Brain microvascular endothelial cell (primary cell): ENCODE measurements around the gene TIAL1.

Source experiments
- DNase-seq: peaks from one replicate; pipeline ENCODE4 v3.0.0-alpha.2; 2020
- H3K27ac ChIP-seq: fragments of 250-450 bp; sonication (Bioruptor Pico); 2 replicates; pipeline ENCODE4 v1.5.1; 2020; ENCODE audit warnings: mild to moderate bottlenecking, moderate library complexity
- H3K27me3 ChIP-seq: fragments of 250-450 bp; sonication (Bioruptor Pico); replicated peaks from 2 replicates; pipeline ENCODE4 v1.5.1; 2020; ENCODE audit warnings: mild to moderate bottlenecking
- H3K36me3 ChIP-seq: fragments of 250-450 bp; sonication (Bioruptor Pico); replicated peaks from 2 replicates; pipeline ENCODE4 v1.5.1; 2020; ENCODE audit warnings: mild to moderate bottlenecking
- H3K4me3 ChIP-seq: 2 replicates; pipeline ENCODE4 v1.5.1; 2011; ENCODE audit warnings: low read depth, mild to moderate bottlenecking, control low read depth, low read length, moderate library complexity
- in situ Hi-C: cut with HindIII; loops from 2 replicates; pipeline ENCODE4 v1.10.0; 2017; ENCODE audit warnings: low sequenced_read_pairs, low pct_ligation_motif_present
- TF ChIP-seq, protein P1 (sequence below): IDR thresholded peaks from 2 replicates; pipeline ENCODE4 v1.5.1; 2011; ENCODE audit warnings: low read depth, mild to moderate bottlenecking, moderate library complexity, low read length, control low read depth, inconsistent platforms; ENCODE audit errors: missing control alignments

TIAL1 gene

DNA sequence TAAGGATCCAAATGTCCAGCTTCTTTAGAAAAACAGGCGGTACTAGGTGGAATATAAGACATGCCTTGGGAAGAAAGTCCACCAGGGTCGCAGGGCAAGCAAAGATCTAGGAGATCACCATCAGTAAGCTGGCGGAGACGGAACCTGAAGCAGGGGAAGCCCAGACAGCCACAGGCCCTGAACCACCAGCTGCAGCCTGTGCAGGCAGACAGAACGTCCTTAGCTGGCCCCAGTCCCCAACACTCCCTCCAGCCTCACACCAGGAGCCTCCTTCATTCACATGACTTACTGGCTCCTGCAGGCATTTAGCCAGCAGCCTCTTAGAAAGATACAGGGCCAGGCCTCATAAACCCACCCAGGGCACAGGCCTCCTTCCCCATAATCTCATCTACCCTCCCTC, 71.6 kb downstream of the TIAL1 start:
- no peaks in the 10 kb centered on the region for H3K27me3 ChIP-seq
- TF ChIP-seq, protein P1, sequence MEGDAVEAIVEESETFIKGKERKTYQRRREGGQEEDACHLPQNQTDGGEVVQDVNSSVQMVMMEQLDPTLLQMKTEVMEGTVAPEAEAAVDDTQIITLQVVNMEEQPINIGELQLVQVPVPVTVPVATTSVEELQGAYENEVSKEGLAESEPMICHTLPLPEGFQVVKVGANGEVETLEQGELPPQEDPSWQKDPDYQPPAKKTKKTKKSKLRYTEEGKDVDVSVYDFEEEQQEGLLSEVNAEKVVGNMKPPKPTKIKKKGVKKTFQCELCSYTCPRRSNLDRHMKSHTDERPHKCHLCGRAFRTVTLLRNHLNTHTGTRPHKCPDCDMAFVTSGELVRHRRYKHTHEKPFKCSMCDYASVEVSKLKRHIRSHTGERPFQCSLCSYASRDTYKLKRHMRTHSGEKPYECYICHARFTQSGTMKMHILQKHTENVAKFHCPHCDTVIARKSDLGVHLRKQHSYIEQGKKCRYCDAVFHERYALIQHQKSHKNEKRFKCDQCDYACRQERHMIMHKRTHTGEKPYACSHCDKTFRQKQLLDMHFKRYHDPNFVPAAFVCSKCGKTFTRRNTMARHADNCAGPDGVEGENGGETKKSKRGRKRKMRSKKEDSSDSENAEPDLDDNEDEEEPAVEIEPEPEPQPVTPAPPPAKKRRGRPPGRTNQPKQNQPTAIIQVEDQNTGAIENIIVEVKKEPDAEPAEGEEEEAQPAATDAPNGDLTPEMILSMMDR: no peak
- no peak for DNase-seq
- in situ Hi-C loops: no loop called here
- peaks cover 3% of the 10 kb centered on the region for H3K36me3 ChIP-seq
- no peak overlapping the region for H3K27ac ChIP-seq
- H3K4me3 ChIP-seq: no peak overlapping the region

DNA sequence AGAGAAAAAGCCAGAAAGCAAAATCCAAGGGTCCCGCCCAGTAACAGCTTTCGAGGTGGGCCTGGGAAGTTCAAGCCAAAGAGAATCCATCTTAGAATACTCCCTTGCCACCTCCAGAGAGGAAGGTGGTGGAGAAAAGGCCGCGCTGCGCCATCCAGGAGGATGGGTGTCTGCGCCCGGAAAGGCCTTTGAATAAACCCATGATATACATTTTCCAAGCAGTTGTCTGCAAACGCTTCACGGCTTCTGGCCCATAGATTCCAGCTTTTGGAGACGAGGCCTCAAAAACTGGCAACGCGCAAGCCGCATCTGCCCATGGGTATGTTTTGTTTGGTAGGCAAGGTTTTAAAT, 72.1 kb downstream of the TIAL1 start:
- in situ Hi-C loops: no loop called here
- H3K27me3 ChIP-seq: no peaks in the 10 kb centered on the region
- H3K4me3 ChIP-seq: no peak overlapping the region
- no peak overlapping the region for H3K27ac ChIP-seq
- no peak for DNase-seq
- peaks cover 3% of the 10 kb centered on the region for H3K36me3 ChIP-seq
- TF ChIP-seq, protein P1: no peak

DNA sequence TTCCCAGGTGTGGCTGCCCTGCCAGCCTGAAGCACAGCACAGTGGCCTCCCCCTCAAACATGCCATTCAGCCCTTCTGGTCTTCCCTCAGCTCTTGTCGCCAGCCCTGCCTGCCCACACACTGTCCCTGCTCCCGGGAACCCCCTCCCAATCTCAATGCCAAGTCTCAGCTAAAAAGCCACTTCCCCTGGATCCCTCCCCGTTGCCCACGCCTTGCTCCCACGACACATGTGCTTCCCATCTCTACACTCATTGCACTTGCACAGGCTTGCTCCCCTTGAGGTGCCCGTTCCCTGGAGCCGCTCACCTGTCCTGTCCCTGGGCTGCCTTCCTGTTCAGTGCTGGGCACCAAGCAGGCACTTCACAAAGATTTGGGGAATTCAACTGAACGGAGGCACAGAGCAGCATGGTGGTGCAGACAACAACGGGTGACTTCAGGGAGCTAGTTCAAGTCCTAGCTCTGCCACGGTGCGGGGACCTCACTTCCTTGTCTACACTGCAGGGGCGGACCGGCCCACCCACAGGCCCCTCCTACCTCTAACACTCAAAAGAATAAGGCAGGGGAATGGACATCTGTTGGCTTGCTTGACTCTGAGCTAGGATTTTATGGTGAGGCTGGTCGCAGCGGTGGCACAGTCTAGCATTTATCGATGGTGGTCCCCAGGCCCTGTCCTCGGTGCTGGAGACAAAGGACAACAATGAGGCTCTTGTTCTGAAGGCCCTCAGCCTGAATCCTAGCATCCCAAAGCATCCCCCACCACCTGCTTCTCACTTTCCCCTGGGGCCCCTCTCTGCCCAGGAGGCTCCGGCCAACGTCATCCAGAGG, 72.7 kb downstream of the TIAL1 start:
- in situ Hi-C loops: no loop called here
- H3K27ac ChIP-seq: no peak overlapping the region
- DNase-seq: no peak
- H3K4me3 ChIP-seq: no peak overlapping the region
- no peaks in the 10 kb centered on the region for H3K27me3 ChIP-seq
- peaks cover 3% of the 10 kb centered on the region for H3K36me3 ChIP-seq
- TF ChIP-seq, protein P1: no peak
